Gastrocnemius medialis (tissue), 4 donors: ENCODE data around the gene LMAN2. TPM values are rescaled to one million over a fixed set of nuclear protein-coding genes. Genes with fewer than 3 reads are reported as not detected.

Experiments used
- ATAC-seq, 2 donors: fragments of 150-250 bp; one replicate each; pipeline ENCODE4 v1.9.1; 2016
- DNase-seq, 2 donors: peaks; one replicate each; pipeline ENCODE4 v3.0.0-alpha.2; 2019
- H3K27ac ChIP-seq, 4 donors: fragments of 200-600 bp; sonication (generic); 1 replicate in 1 of 4; 2 replicates in 3 of 4; pipeline ENCODE4 v1.5.1; 2016 to 2018; ENCODE audit warnings: mild to moderate bottlenecking in 2 of 4, moderate library complexity in 1 of 4
- H3K27me3 ChIP-seq, 3 donors: fragments of 200-600 bp; sonication (generic) in 2 of 3; 1 replicate in 1 of 3; 2 replicates in 2 of 3; pipeline versions ENCODE4 v1.5.1 to v1.6.0; 2016 to 2019; ENCODE audit warnings: mild to moderate bottlenecking in 1 of 3, moderate library complexity in 1 of 3
- H3K36me3 ChIP-seq, 2 donors: fragments of 200-600 bp; sonication (generic) in 1 of 2; one replicate each; pipeline ENCODE4 v1.5.1; 2017 to 2018
- H3K4me1 ChIP-seq, 2 donors: fragments of 200-600 bp; sonication (generic) in 1 of 2; one replicate each; pipeline ENCODE4 v1.5.1; 2016 to 2017; ENCODE audit warnings: mild to moderate bottlenecking in 2 of 2
- H3K4me3 ChIP-seq, 4 donors: fragments of 200-600 bp; sonication (generic) in 3 of 4; 1 replicate in 1 of 4; 2 replicates in 3 of 4; pipeline ENCODE4 v1.5.1; 2016 to 2019; ENCODE audit warnings: mild to moderate bottlenecking in 2 of 4
- H3K9me3 ChIP-seq, 3 donors: fragments of 200-600 bp; sonication (generic) in 2 of 3; 1 replicate in 1 of 3; 2 replicates in 2 of 3; pipeline ENCODE4 v1.5.1; 2016 to 2019
- POLR2A ChIP-seq, 2 donors: fragments of 450-650 bp; IDR thresholded peaks; one replicate each; pipeline ENCODE4 v1.6.1; 2017; ENCODE audit warnings: antibody characterized with exemption in 2 of 2, mild to moderate bottlenecking in 2 of 2, moderate library complexity in 2 of 2
- in situ Hi-C, 4 donors: fragments of 200-750 bp; cut with MboI; loops; one replicate each; pipeline versions ENCODE4 v1.15.0 to v1.8.0; 2017; ENCODE audit warnings: low sequenced_read_pairs in 4 of 4
- intact Hi-C: fragments of 100-400 bp; cut with DNase I; formaldehyde crosslinking; loops from one replicate; pipeline ENCODE4 v1.15.1; 2023; ENCODE audit warnings: low total_unique reads
- total RNA-seq, 4 donors: library from RNA; depleted of rRNA; stranded (reverse); fragments of >200 nt; gene quantifications; one replicate each; pipeline versions ENCODE4 v1.1.0 to v1.2.3, GENCODE V29; 2016
- TF ChIP-seq, protein P1 (sequence below), 5 experiments: fragments of 450-650 bp in 3 of 5; fragments of 200-600 bp in 2 of 5; sonication (generic) in 2 of 5; IDR thresholded peaks in 4 of 5; conservative IDR thresholded peaks in 1 of 5; 1 replicate in 4 of 5; 2 replicates in 1 of 5; pipeline ENCODE4 v1.5.1; 2016 to 2019; ENCODE audit warnings: antibody characterized with exemption in 5 of 5, mild to moderate bottlenecking in 3 of 5, moderate library complexity in 3 of 5

Gene LMAN2
- total RNA-seq, 4 donors from 2014 or later: 70.2 to 109 (median 86.6) TPM

GRCh38 chr5:177356746-177357145, 5.3 kb upstream of the LMAN2 start:
- in situ Hi-C loops: no loop called here
- no peaks in the 10 kb centered on the region for H3K27me3 ChIP-seq
- no peak for DNase-seq

DNA sequence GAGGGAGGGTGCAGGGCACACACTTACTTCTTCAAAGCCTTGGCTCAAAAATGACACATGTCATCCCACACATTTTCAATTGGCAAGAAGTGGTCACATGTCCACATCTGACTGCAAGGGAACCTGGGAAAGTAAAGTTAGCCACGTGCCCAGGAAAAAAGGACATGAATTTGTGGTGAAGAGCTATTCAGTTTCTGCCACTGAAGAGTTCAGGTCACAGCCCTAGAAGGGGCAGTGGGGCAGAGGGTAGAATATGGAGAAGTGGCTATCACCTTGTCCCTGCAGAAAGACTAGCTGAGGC, 4.3 kb upstream of the LMAN2 start:
- no peak for ATAC-seq
- in situ Hi-C loops (no loop called here), intact Hi-C loops (no loop called here)
- Histone ChIP-seq H3K4me1 (peaks cover 13 to 17% of the 10 kb centered on the region in 2 donors), H3K27ac (no peak overlapping the region), H3K27me3 (no peaks in the 10 kb centered on the region), H3K9me3 (no peaks in the 10 kb centered on the region), H3K36me3 (no peaks in the 10 kb centered on the region), H3K4me3 (no peak overlapping the region)
- no peak for DNase-seq
- TF ChIP-seq POLR2A (IDR thresholded peaks at IDR 0.05): no peak

More at GRCh38 chr5:177356746-177357145, 5.3 kb upstream of the LMAN2 start:
- TF ChIP-seq POLR2A (IDR thresholded peaks at IDR 0.05): no peak
- TF ChIP-seq, protein P1, sequence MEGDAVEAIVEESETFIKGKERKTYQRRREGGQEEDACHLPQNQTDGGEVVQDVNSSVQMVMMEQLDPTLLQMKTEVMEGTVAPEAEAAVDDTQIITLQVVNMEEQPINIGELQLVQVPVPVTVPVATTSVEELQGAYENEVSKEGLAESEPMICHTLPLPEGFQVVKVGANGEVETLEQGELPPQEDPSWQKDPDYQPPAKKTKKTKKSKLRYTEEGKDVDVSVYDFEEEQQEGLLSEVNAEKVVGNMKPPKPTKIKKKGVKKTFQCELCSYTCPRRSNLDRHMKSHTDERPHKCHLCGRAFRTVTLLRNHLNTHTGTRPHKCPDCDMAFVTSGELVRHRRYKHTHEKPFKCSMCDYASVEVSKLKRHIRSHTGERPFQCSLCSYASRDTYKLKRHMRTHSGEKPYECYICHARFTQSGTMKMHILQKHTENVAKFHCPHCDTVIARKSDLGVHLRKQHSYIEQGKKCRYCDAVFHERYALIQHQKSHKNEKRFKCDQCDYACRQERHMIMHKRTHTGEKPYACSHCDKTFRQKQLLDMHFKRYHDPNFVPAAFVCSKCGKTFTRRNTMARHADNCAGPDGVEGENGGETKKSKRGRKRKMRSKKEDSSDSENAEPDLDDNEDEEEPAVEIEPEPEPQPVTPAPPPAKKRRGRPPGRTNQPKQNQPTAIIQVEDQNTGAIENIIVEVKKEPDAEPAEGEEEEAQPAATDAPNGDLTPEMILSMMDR (IDR thresholded peaks at IDR 0.05 in 4 of 5, conservative IDR thresholded peaks at IDR 0.05 in 1 of 5): no peak
- Histone ChIP-seq H3K9me3 (no peaks in the 10 kb centered on the region), H3K4me3 (no peak overlapping the region), H3K27ac (no peak overlapping the region), H3K36me3 (no peaks in the 10 kb centered on the region), H3K4me1 (peaks cover 11 to 17% of the 10 kb centered on the region in 2 donors)
- intact Hi-C loops: no loop called here
- ATAC-seq: no peak

DNA sequence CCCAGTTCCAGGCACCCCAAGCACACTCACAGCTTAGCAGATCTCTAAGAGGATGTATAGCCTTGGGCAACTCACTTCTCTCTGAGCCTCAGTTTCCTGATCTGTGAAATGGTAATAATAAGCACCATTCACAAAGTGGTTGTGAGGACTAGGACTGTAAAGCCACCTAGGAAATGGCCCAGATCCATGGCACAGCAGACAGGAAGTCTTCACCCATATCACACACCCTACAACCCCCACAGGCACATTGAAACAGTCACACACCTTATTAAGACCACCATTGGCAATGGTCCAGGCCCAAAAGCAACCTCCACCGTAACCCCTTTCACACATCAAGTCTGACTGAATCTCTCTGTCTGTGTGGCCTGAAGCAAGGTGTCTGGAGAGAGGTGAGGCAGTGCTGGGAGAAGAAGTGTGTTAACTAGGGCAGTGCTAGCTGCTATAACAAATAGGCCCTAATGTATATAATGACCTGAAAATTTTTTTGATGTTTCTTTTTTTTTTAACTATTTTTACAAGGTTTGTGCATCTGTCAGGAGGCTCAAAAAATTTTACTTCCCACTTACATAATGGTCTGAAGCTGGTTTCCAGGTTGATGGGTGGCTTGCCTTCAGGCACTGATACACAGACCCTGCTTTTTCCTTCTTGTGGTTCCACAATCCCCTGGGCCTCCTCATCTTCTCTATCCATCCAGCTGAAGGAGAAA, 3.8 kb upstream of the LMAN2 start:
- peaks cover 18 to 22% of the 10 kb centered on the region in 2 donors for H3K4me1 ChIP-seq
- H3K27ac ChIP-seq: no peak overlapping the region
- ATAC-seq: no peak
- no peak for TF ChIP-seq POLR2A (IDR thresholded peaks at IDR 0.05)
- TF ChIP-seq, protein P1 (IDR thresholded peaks at IDR 0.05 in 4 of 5, conservative IDR thresholded peaks at IDR 0.05 in 1 of 5): no peak
- intact Hi-C loops: no loop called here
- no peak for DNase-seq
- no peak overlapping the region for H3K4me3 ChIP-seq
- in situ Hi-C loops: no loop called here
- H3K36me3 ChIP-seq: no peaks in the 10 kb centered on the region
- H3K9me3 ChIP-seq: no peaks in the 10 kb centered on the region
- H3K27me3 ChIP-seq: no peaks in the 10 kb centered on the region

DNA sequence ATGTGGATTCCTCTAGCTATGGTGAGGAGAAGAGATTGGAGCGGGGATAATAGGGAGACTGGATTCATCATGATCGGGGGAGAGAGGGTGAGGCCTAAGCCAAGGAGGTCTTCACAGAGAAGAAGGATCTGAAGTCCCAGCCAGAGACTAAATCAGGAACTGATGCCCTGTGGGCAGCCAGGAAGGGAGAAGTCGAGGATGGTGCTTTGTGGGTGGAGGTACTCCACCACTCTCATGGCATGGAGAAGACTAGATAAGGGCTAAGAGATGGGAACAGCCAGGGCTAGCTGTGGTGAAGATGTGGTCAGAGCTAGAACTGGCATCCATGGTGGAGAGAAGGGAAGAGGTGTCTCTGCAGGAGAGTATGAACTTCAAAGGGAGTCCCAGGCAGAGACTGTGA, 3.2 kb upstream of the LMAN2 start:
- no peak overlapping the region for H3K4me3 ChIP-seq
- no peaks in the 10 kb centered on the region for H3K27me3 ChIP-seq
- H3K27ac ChIP-seq: no peak overlapping the region
- DNase-seq (no peak), ATAC-seq (no peak)
- TF ChIP-seq, protein P1 (IDR thresholded peaks at IDR 0.05 in 4 of 5, conservative IDR thresholded peaks at IDR 0.05 in 1 of 5): no peak
- TF ChIP-seq POLR2A (IDR thresholded peaks at IDR 0.05): no peak
- H3K36me3 ChIP-seq: peaks cover 0 to 5% of the 10 kb centered on the region in 2 donors
- in situ Hi-C loops: no loop called here
- peaks cover 24 to 28% of the 10 kb centered on the region in 2 donors for H3K4me1 ChIP-seq
- intact Hi-C loops: no loop called here
- H3K9me3 ChIP-seq: no peaks in the 10 kb centered on the region

GRCh38 chr5:177354256-177354655, 2.8 kb upstream of the LMAN2 start:
- Histone ChIP-seq H3K27ac (no peak overlapping the region), H3K27me3 (no peaks in the 10 kb centered on the region), H3K9me3 (no peaks in the 10 kb centered on the region), H3K36me3 (peaks cover 0 to 8% of the 10 kb centered on the region in 2 donors), H3K4me3 (no peak overlapping the region), H3K4me1 (peaks cover 29 to 32% of the 10 kb centered on the region in 2 donors)
- intact Hi-C loops (no loop called here), in situ Hi-C loops (no loop called here)
- TF ChIP-seq POLR2A (IDR thresholded peaks at IDR 0.05): no peak
- TF ChIP-seq, protein P1 (IDR thresholded peaks at IDR 0.05 in 4 of 5, conservative IDR thresholded peaks at IDR 0.05 in 1 of 5): no peak
- DNase-seq: no peak
- ATAC-seq: no peak
